Measurements from ENCODE around the gene SLCO1A2.
"Not testable (repeated sequence)": the region's sequence is repeated elsewhere in the genome, so short reads cannot be mapped to it uniquely, and the experiment has no call there.

The SLCO1A2 gene, protein sequence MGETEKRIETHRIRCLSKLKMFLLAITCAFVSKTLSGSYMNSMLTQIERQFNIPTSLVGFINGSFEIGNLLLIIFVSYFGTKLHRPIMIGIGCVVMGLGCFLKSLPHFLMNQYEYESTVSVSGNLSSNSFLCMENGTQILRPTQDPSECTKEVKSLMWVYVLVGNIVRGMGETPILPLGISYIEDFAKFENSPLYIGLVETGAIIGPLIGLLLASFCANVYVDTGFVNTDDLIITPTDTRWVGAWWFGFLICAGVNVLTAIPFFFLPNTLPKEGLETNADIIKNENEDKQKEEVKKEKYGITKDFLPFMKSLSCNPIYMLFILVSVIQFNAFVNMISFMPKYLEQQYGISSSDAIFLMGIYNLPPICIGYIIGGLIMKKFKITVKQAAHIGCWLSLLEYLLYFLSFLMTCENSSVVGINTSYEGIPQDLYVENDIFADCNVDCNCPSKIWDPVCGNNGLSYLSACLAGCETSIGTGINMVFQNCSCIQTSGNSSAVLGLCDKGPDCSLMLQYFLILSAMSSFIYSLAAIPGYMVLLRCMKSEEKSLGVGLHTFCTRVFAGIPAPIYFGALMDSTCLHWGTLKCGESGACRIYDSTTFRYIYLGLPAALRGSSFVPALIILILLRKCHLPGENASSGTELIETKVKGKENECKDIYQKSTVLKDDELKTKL

DNA sequence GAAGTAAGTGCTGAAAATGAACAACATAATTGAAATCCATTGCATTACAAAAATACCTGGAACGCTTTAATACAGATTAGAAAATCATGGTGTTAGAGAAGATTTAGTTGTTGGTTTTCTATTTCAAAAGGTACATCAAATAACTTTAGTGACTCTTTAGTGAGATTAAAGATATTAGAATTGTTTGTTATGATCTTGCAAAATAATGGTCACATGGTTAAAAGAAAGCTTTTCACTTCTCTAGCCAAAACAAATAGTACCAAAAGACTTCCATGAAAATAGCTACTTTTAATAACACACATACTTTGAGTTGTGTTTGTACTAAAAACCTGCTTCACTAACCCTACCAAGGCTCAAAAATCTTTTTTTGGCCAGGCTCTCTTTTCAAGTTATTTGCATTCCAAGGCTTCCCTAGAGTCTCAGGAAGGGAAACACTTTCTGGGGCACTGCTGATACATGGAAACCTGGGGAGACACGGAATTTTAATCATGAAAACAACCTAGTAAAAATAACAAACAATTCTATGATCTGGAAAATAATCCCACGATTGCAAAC, at the start of gene SLCO1A2:
SLCO1A2 (minus strand) TSS at position 147 of the 555 bp plus-strand sequence. CDS start 270 bp downstream, outside the sequence.
- DNase-seq (ENCODE audit: low read depth): no peak

DNA sequence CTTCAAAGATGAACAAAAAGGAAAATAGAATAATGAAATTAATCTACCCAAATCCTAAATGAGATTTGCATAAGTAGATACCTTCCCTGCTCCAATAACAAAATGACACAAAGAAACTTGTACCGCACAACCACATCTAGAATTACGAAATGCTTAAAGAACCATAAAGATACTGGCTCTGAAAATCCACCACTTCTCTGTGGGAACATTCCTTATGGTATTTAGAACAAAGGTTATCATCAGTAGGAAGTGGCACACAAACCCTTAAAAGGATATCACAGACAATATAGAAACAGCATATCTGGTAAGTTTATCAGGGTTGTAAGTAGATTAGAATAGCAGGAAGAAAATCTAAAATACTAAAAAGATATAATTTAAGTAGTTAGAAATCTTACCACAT, 49.5 kb upstream of the SLCO1A2 start:
- no peak for DNase-seq (ENCODE audit: low read depth)

DNA sequence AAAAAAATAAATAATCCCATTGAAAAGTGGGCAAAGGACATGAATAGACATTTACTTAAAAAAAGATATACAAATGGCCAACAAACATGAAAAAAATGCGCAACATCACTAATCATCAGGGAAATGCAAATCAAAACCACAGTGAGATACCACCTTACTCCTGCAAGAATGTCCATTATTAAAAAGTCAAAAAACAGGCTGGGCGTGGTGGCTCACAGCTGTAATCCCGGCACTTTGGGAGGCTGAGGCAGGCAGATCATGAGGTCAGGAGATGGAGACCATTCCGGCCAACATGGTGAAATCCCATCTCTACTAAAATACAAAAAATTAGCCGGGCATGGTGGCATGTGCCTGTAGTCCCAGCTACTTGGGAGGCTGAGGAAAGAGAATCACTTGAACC, 46.6 kb upstream of the SLCO1A2 start:
- not testable (repeated sequence) for DNase-seq (ENCODE audit: low read depth)

DNA sequence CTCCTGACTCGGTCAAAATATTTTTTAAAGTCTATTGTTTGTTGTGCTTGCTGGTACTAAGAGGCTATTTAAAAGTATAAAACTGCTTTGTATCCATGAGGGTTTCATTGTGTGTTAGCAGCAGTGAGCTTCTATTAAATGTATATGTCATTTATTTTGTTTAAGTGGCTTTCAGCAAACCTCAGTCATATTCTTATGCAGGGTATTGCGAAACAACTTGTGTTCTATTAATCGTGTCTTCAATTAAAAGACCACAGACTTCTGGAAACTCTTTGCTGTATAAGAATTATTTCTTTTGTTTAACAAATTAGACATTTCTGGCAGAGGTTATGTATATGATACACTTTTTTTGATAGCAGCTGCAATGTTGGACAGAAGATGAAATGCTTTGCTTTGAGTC, 44.5 kb upstream of the SLCO1A2 start:
- DNase-seq (ENCODE audit: low read depth): no peak

DNA sequence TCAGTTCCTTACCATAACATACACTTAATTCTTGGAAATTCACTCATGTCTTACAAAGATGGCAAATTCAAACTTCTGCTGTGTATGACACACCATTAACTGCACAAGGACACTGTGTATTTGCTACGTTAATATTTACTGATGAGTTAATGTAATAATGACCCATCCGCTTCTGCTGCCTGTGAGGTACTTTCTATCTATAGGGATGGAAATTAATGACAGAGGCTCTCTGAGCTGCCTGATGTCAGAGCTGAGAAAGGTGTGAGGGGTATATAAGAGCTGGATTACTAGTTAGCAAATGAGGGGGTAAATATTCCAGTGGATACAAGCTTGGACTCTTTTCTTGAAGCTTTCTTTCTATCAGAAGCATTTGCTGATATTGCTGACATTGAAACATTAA, 37.9 kb upstream of the SLCO1A2 start, which contains the start of gene IAPP:
IAPP (plus strand) TSS at position 301 of the 400 bp plus-strand sequence. CDS start 450 bp downstream, outside the sequence.
- DNase-seq (ENCODE audit: low read depth): no peak

DNA sequence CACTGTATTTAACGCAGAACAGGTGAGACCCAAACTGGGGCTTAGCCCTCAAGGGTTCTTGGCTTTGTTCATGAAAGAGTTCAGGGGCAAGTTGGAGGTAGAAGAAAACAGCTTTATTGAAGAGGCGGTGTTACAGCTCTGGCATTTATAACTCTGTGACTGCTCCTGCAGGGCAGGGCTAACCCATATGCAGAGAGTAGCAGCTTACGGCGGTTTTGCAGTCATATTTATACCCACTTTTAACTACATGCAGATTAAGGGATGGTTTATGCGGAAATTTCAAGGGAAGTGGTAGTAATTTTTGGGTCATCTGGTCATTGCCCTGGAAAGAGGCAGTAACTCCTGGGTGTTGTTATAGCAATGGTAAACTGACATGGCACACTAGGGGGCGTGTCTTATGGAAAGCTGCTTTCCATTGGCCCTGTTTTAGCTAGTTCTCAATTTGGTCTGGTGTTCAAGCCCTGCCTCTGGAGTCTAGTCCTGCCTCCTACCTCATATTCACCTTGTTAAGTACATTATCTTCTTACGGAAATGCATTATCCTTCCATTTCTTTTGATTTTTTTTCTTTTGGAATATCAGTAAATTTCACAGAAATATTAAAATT, 36.2 kb upstream of the SLCO1A2 start:
- no peak for DNase-seq (ENCODE audit: low read depth)

DNA sequence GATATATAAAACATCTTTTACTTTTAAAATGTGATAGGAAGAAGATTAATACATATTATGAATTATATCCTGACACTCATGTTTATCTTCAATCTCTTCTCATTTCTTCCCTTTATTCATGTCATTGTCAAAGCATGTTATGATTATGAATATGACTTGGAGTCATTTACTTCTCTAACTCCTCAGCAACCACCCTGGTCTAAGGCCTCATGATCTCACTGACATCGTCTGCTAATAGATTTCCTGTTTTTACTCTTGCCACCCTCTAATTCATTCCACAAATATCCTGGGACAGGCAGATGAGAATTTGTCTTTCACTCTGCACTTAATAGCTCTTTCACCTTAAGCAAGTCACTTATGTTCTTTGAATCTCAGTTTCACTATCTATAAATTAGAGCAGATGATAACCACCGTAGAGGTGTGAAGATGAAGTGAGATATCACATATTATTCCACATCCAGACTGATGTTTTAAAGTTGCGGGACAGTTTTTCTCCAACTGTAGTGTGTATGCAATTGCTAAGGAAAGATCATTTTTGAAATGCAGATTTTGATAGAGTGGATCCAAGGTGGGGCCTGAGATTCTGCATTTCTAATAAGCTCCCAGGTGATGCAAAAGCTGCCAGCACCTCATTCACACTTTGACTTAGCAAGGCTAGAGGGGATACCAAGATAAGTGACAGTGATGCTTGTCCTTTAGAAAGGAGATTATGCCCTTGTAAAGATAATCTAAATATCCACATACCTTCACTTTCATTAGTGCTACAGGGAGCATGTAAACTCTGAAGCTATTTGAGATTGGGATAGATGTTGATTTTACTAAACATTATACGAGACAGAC, 34.6 kb upstream of the SLCO1A2 start:
- DNase-seq (ENCODE audit: low read depth): no peak

DNA sequence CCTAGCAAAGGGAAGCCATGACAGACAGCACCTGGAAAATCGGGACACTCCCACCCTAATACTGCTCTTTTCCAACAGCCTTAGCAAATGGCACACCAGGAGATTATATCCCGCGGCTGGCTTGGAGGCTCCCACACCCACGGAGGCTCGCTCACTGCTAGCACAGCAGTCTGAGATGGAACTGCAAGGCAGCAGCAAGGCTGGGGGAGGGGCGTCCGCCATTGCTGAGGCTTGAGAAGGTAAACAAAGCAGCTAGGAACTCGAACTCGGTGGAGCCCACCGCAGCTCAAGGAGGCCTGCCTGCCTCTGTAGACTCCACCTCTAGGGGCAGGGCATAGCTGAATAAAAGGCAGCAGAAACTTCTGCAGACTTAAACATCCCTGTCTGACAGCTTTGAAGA, 25.9 kb upstream of the SLCO1A2 start:
- not testable (repeated sequence) for DNase-seq (ENCODE audit: low read depth)

DNA sequence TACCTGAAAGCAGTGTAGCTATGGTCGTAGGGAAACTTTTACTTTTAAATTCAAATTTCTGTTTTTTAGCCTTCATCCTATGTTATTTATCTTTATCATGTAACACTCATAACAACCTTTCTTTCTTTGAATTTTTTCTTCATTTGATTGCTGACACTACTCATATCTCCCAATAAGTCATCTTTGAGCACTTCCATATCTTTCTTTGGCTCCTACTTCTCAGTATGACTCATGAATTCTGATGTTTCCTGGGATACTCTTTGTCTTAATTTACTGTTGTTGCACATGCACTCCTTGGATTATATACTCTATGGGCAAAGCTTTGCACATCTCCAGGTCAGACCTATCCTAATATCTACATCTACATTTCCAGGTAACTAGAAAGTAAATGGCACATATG, 19.9 kb upstream of the SLCO1A2 start:
- no peak for DNase-seq (ENCODE audit: low read depth)

DNA sequence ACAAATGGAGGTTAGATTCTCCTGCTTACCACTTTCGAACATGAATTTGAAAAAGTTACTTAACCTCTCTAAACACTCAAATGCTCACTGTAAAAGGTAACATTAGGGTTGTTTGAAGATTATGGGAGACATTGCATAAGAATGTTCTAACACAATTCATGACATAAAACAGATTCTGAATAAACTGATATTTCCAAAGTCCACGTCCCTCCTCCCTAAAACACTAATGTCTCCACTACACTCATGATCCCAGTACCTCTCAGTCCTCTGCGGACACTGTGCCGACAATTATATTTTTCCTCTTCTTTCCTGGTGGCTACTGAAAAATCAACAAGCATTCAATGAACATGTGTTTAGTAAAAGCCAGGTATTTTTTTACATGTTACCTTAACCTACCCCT, 19.2 kb upstream of the SLCO1A2 start:
- no peak for DNase-seq (ENCODE audit: low read depth)

DNA sequence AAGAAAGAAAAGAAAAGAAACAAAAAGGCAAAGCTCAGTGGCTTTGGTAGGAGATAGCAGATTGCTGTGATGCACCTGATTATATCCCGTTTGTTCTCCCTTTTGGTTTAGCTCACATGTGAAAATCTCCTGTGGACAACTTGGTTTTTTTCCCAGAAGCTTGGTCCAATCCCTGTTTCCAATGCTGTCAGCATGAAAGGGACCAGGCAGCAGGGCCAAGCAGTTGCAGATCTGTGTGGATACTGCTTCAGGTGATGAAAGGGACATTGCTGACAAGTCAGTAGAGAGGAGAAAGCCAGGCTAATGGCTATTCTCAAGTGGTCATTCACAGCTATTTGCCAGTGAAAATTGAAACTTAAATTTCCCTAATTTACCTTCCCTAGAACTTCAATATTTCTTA, 18.8 kb upstream of the SLCO1A2 start:
- DNase-seq (ENCODE audit: low read depth): no peak

DNA sequence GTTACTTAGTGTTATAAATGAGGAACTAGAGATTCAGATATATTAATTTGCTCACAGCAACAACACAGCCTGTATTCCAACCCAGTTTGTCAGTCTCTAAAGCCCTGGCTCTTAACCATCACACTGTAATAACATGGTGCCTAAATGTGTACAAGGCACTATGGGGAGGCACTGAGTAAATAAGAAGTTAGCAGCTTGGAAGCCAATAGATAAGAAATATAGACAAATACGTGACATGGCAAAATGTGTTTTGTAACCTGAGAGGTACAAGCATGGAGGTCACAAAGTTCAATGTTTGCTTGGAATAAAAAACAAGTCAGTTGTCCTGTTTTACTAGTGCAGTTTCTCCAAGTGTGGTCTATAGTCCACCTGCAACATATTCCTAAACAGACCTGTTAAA, 16.3 kb upstream of the SLCO1A2 start:
- DNase-seq (ENCODE audit: low read depth): no peak

DNA sequence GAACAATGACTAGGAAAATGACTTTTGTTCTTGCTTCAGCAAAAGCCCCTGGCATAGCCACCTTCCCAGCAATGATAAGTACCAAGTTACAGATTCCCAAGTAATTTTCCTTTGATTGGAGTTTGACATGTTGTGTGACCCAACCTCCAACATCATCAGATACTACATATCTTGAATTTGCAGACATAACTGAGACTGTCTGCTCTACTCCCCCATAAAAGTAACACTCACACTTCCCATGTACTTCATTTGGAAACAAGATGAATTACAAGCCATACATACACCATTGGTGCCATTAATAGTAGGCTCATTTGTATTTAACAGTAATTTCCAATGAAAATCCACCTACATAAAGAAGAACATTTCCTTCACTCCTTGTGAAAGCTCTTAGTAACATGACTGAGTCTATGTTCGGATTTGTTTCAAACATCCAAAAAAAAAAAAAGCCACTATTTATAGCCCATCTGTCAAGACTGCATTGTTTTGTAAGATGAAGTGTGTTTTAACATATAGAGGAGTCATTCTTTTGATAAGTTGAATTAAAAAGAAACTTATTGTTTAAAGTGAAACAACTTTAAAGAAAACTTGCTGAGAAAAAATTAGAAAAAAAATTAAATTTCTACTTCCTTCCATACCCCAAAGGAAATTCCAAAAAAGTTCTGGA, 12.0 kb upstream of the SLCO1A2 start:
- no peak for DNase-seq (ENCODE audit: low read depth)

DNA sequence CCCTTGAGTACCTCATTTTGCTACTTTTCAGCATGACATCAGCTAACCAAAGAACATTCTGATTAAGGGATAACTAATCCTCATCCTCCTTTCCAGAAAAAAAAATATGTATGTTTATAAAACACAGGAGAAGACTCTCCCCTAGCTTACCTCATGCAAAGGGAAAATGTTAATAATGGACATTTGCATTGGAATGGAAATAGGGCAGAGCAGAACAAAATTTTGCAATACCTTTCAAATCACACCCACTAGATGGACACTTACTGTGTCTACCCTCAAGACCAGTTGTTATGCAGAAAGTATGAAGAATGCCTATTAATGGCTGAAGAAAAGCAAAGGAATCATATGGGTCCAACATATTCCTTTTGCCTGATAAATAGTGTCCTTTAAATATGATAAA, 8.9 kb upstream of the SLCO1A2 start:
- no peak for DNase-seq (ENCODE audit: low read depth)

DNA sequence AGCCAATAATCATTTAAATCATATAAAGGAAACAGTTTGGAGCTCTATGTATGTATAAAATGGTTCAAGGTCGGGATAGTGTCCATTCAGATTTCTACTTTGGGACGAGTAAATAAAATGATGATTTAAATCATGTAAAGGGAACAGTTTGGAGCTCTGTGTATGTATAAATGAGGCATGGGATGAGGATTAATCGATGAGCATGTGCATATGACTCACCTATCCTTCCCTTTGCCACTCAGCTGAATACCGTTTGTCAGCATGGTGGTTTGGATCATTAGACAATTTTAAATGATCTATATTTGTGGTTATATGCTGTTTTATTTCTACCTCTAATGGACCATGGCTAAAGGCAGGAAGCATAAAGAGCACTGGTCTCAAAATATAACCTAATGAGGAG, 7.1 kb upstream of the SLCO1A2 start:
- DNase-seq (ENCODE audit: low read depth): no peak

DNA sequence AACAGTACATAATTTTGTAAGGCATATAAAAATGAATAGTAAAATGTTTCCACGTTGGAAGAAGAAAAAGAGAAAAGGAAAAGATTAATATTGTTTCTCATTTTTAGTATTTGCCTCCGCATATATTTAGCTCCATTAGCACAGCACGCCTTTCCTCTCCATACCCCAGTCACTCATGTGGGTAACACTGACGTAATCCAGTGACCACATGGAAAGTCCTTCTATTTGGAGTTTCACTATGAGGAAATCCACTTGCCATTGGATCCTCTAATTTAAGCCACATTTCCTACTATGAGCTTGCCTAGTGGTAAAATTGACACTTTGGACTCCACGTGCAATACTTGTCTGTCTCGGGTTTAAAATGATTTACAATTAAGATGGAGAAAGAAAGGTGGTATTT, 5.7 kb upstream of the SLCO1A2 start:
- no peak for DNase-seq (ENCODE audit: low read depth)

DNA sequence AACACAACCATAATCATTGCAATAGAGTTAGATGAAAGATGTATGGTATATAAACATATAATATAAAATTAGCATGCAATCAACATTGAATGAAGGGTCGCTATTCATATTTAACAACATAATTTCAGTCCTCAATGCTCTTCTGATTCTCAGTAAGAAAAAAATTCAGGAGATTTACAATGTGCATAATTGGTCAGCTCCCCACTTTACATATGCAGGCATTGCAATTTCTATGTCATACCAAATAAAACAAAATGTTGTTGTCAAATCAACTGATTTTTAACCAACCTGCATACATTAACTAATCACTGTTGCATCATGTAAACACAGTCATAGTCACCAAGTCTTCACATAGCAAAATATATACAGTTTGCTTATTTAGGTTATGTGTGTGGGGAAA, 5.2 kb upstream of the SLCO1A2 start:
- DNase-seq (ENCODE audit: low read depth): no peak

DNA sequence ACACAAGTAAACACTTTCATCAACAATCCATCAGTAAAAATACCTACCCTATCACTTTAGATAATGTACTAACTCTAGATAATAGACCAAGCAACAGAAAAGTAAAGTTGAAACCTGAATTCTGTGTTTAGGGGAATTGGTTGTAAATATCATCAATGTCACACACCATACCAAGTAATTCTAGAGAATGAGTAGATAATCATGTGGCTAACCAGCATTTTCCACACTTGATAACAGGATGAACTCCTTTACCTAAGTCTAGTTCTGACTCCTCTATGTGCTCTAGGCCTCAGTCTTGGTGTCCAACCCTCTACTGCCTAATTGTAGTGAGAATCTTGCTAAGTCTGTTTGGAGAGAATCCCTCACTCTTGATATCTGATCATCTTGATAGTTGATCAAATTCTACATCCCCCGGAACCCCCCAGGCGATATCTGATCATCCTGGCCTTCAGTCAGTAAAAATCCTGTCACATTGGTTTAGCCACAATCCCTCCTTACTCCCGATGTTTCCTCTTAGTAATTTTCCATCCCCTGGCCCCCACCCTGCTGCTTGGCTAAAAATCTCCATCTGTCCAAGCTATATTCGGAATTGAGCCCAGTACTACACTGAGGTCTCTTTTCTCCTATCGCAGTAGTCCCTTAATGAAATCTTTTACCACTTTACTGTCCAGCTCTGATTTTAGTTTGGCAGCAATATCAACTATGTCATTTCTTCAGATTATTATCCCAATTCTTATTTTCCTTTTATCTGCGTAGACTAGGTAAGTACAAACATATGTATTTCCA, 3.4 kb upstream of the SLCO1A2 start:
- no peak for DNase-seq (ENCODE audit: low read depth)

DNA sequence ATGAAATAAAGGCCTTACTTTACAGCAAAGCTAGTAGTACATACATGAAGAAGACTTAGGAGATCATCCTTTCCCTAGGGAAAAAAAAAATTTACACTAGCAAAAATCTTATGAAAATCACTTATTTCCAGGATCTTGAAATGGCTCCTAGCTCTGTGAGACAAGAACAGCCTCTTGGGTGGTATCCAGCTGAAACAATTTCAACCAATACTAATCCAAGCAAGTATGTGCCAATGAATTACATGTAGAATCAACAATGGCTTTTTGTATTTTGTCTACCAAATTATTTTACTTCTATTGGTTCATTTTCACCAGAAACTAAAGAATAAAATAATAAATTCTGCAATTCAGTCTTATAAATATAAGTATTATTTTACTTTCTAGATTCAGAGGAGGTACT, 2.7 kb upstream of the SLCO1A2 start:
- DNase-seq (ENCODE audit: low read depth): no peak

DNA sequence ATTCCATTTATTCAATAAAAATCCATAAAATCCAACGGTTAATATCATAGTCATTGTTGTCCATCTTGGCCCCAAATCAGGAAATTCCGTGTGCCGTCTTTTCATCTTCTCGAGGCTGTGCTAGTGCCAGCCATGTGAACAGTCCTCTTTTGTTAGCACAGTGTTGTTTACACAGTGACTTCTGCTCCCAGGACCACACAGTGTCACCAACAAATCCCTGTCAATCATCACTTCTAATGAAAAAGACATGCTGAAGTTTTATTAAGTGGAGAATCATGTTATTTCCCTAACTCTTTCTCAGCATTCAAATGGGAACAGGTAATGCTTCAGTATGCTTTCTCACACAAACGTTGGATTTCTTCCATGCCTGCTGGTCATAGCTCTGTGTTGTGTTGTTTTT, 1.9 kb upstream of the SLCO1A2 start:
- DNase-seq (ENCODE audit: low read depth): no peak
